Stimulated activated CD8-positive, alpha-beta memory T cell treated with anti-CD3 and anti-CD28 coated beads, Interleukin-4, amount 100 ng/mL, for 24 hours (primary cell): ENCODE measurements around the gene LRRC56.
A peak's percentile ranks its signal among the peaks of the same experiment; 100 is the strongest.

Experiments
- DNase-seq: peaks from one replicate; pipeline ENCODE4 v3.0.0-alpha.2; 2020; ENCODE audit warnings: low read depth

The LRRC56 gene

GRCh38 chr11:536841-537621 lies at the start of gene LRRC56:
TSS of gene LRRC56 (plus strand) at chr11:537527. CDS start at chr11:540685, 3,158 bp downstream.
- DNase-seq = peak; percentile 90

GRCh38 chr11:487571-488021 lies 49.7 kb upstream of the LRRC56 start:
- DNase-seq = no peak

- no peak for DNase-seq
These were observed 49.3 kb upstream of the LRRC56 start for GRCh38 chr11:488062-488461.

GRCh38 chr11:488579-488978 lies 48.7 kb upstream of the LRRC56 start:
- no peak for DNase-seq

GRCh38 chr11:488992-489391 lies 48.3 kb upstream of the LRRC56 start:
- DNase-seq = no peak

GRCh38 chr11:489610-490185 lies 47.6 kb upstream of the LRRC56 start:
- no peak for DNase-seq

GRCh38 chr11:490186-490929 lies 47.0 kb upstream of the LRRC56 start:
- no peak for DNase-seq

- no peak for DNase-seq
These were observed 46.4 kb upstream of the LRRC56 start for GRCh38 chr11:490930-491260.

GRCh38 chr11:491358-491757 lies 46.0 kb upstream of the LRRC56 start:
- no peak for DNase-seq

GRCh38 chr11:492427-493226 lies 44.7 kb upstream of the LRRC56 start:
- DNase-seq = no peak

GRCh38 chr11:494761-495536 lies 42.4 kb upstream of the LRRC56 start:
- no peak for DNase-seq

- no peak for DNase-seq
These were observed 41.8 kb upstream of the LRRC56 start for GRCh38 chr11:495537-495931.

- no peak for DNase-seq
These were observed 40.3 kb upstream of the LRRC56 start for GRCh38 chr11:496834-497564.

GRCh38 chr11:497565-498296 lies 39.6 kb upstream of the LRRC56 start:
- no peak for DNase-seq

- DNase-seq = no peak
These were observed 38.8 kb upstream of the LRRC56 start for GRCh38 chr11:498297-499181.

- no peak for DNase-seq
These were observed 37.9 kb upstream of the LRRC56 start for GRCh38 chr11:499201-500076.

GRCh38 chr11:501001-501682 lies 36.2 kb upstream of the LRRC56 start:
- DNase-seq = no peak
